ENCODE results near the gene GLG1. TPM values are rescaled to one million over a fixed set of nuclear protein-coding genes. Genes with fewer than 3 reads are reported as not detected.

The GLG1 gene
- total RNA-seq, 1 experiment from 2014 or later = 210 TPM

- no peaks in the 10 kb centered on the region for H3K27me3 ChIP-seq (replicated peaks; ENCODE audit: control insufficient read depth, insufficient read depth, low read length)
- no TSS peak for BruUV-seq (replicated peaks)
- peaks cover 9% of the 10 kb centered on the region for H3K4me1 Mint-ChIP-seq (ENCODE audit: low read depth, unreplicated experiment)
- no peak overlapping the region for H3K27ac Mint-ChIP-seq (ENCODE audit: unreplicated experiment)
- H3K27me3 Mint-ChIP-seq (ENCODE audit: insufficient read depth, unreplicated experiment) = no peaks in the 10 kb centered on the region
- no peak overlapping the region for H3K4me3 ChIP-seq (ENCODE audit: low read depth, low read length)
- POLR2A ChIA-PET = no interaction called here
- no peak for TF ChIP-seq CTCF (IDR thresholded peaks at IDR 0.05; ENCODE audit: insufficient read depth in 1 of 2, low read depth in 1 of 2, low read length in 1 of 2, severe bottlenecking in 1 of 2, unreplicated experiment in 1 of 2)
- DNase-seq = no peak
- H3K9me3 ChIP-seq = no peaks in the 10 kb centered on the region
- no peak overlapping the region for H3K4me3 Mint-ChIP-seq (ENCODE audit: unreplicated experiment)
- no peaks in the 10 kb centered on the region for H3K36me3 Mint-ChIP-seq (ENCODE audit: insufficient read depth, unreplicated experiment)
- no peaks in the 10 kb centered on the region for H3K9me3 Mint-ChIP-seq (ENCODE audit: unreplicated experiment)
- 0 out of 2 replicates have a peak, but pooled peaks cover 8% of the 10 kb centered on the region for H3K4me1 ChIP-seq
- intact Hi-C loops (cut with micrococcal nuclease; ENCODE audit: unreplicated experiment) = no loop called here
- CTCF ChIA-PET = no interaction called here
- no peaks in the 10 kb centered on the region for H3K36me3 ChIP-seq (ENCODE audit: control insufficient read depth, insufficient read depth, low read length)
Measured at GRCh38 chr16:74575175-74575806, 31.6 kb downstream of the GLG1 start.

GRCh38 chr16:74574146-74574545, 32.8 kb downstream of the GLG1 start:
- Histone ChIP-seq H3K4me1 (0 out of 2 replicates have a peak, but pooled peaks cover 8% of the 10 kb centered on the region), H3K27me3 (replicated peaks; ENCODE audit: control insufficient read depth, insufficient read depth, low read length) (no peaks in the 10 kb centered on the region), H3K4me3 (ENCODE audit: low read depth, low read length) (no peak overlapping the region), H3K36me3 (ENCODE audit: control insufficient read depth, insufficient read depth, low read length) (no peaks in the 10 kb centered on the region), H3K9me3 (no peaks in the 10 kb centered on the region)
- no peaks in the 10 kb centered on the region for H3K36me3 Mint-ChIP-seq (ENCODE audit: insufficient read depth, unreplicated experiment)
- no peak for TF ChIP-seq CTCF (IDR thresholded peaks at IDR 0.05; ENCODE audit: insufficient read depth in 1 of 2, low read depth in 1 of 2, low read length in 1 of 2, severe bottlenecking in 1 of 2, unreplicated experiment in 1 of 2)
- no peaks in the 10 kb centered on the region for H3K9me3 Mint-ChIP-seq (ENCODE audit: unreplicated experiment)
- no TSS peak for BruUV-seq (replicated peaks)
- no peak for DNase-seq
- ChIA-PET POLR2A (interaction anchor here (0.6 kb wide), 1 partner anchor 68 kb away, joined by 6 read pairs; no protein-coding TSS in a partner anchor), CTCF (interaction anchor here (0.5 kb wide), 1 partner anchor 16 kb away, joined by 4 read pairs; no protein-coding TSS in a partner anchor)
- no peak overlapping the region for H3K4me3 Mint-ChIP-seq (ENCODE audit: unreplicated experiment)
- H3K27ac Mint-ChIP-seq (ENCODE audit: unreplicated experiment) = no peak overlapping the region
- H3K4me1 Mint-ChIP-seq (ENCODE audit: low read depth, unreplicated experiment) = peaks cover 14% of the 10 kb centered on the region
- no peaks in the 10 kb centered on the region for H3K27me3 Mint-ChIP-seq (ENCODE audit: insufficient read depth, unreplicated experiment)
- intact Hi-C loops (cut with micrococcal nuclease; ENCODE audit: unreplicated experiment) = no loop called here

GRCh38 chr16:74573622-74574021, 33.3 kb downstream of the GLG1 start:
- H3K4me3 Mint-ChIP-seq (ENCODE audit: unreplicated experiment) = no peak overlapping the region
- H3K9me3 Mint-ChIP-seq (ENCODE audit: unreplicated experiment) = no peaks in the 10 kb centered on the region
- BruUV-seq (replicated peaks) = no TSS peak
- no peaks in the 10 kb centered on the region for H3K36me3 Mint-ChIP-seq (ENCODE audit: insufficient read depth, unreplicated experiment)
- Histone ChIP-seq H3K27me3 (replicated peaks; ENCODE audit: control insufficient read depth, insufficient read depth, low read length) (no peaks in the 10 kb centered on the region), H3K4me1 (0 out of 2 replicates have a peak, but pooled peaks cover 8% of the 10 kb centered on the region), H3K9me3 (no peaks in the 10 kb centered on the region), H3K36me3 (ENCODE audit: control insufficient read depth, insufficient read depth, low read length) (no peaks in the 10 kb centered on the region), H3K4me3 (ENCODE audit: low read depth, low read length) (no peak overlapping the region)
- peaks cover 14% of the 10 kb centered on the region for H3K4me1 Mint-ChIP-seq (ENCODE audit: low read depth, unreplicated experiment)
- no peak for TF ChIP-seq CTCF (IDR thresholded peaks at IDR 0.05; ENCODE audit: insufficient read depth in 1 of 2, low read depth in 1 of 2, low read length in 1 of 2, severe bottlenecking in 1 of 2, unreplicated experiment in 1 of 2)
- H3K27ac Mint-ChIP-seq (ENCODE audit: unreplicated experiment) = no peak overlapping the region
- intact Hi-C loops (cut with micrococcal nuclease; ENCODE audit: unreplicated experiment) = no loop called here
- POLR2A ChIA-PET = no interaction called here
- no peaks in the 10 kb centered on the region for H3K27me3 Mint-ChIP-seq (ENCODE audit: insufficient read depth, unreplicated experiment)
- no peak for DNase-seq
- CTCF ChIA-PET = interaction anchor here (0.7 kb wide), 1 partner anchor 46 kb away, joined by 9 read pairs; no protein-coding TSS in a partner anchor

All from Caco-2 (cell line).